ENCODE data around the gene INCA1.
A peak's percentile ranks its signal among the peaks of the same experiment; 100 is the strongest.

The INCA1 gene

GRCh38 chr17:4997302-4998026 lies at the start of gene INCA1, which contains the start of gene KIF1C:
Gene INCA1, minus strand, starts transcription at chr17:4997522. Its CDS starts 3,085 bp downstream, at chr17:4994437.
Gene KIF1C, plus strand, starts transcription at chr17:4997950. Its CDS starts 2,297 bp downstream, at chr17:5000247.
- TF ChIP-seq CTCF (IDR thresholded peaks at IDR 0.05; ENCODE audit: low read depth, low read length, missing control alignments) = no peak
- H3K4me3 ChIP-seq (ENCODE audit: low read depth, low read length) = peak within 1 kb of the TSS; percentile 67
- no peak for DNase-seq (ENCODE audit: low read depth)

- no peak overlapping the region for H3K4me3 ChIP-seq (ENCODE audit: low read depth, low read length)
- TF ChIP-seq CTCF (IDR thresholded peaks at IDR 0.05; ENCODE audit: low read depth, low read length, missing control alignments) = no peak
- DNase-seq (ENCODE audit: low read depth) = no peak
Observed at GRCh38 chr17:5045496-5045895, 48.2 kb upstream of the INCA1 start.

GRCh38 chr17:5044630-5045029 lies 47.3 kb upstream of the INCA1 start:
- TF ChIP-seq CTCF (IDR thresholded peaks at IDR 0.05; ENCODE audit: low read depth, low read length, missing control alignments) = no peak
- no peak for DNase-seq (ENCODE audit: low read depth)

GRCh38 chr17:5043524-5043923 lies 46.2 kb upstream of the INCA1 start:
- H3K4me3 ChIP-seq (ENCODE audit: low read depth, low read length) = no peak overlapping the region
- no peak for TF ChIP-seq CTCF (IDR thresholded peaks at IDR 0.05; ENCODE audit: low read depth, low read length, missing control alignments)
- no peak for DNase-seq (ENCODE audit: low read depth)

More at GRCh38 chr17:5044630-5045029, 47.3 kb upstream of the INCA1 start:
- no peak overlapping the region for H3K4me3 ChIP-seq (ENCODE audit: low read depth, low read length)

- no peak for DNase-seq (ENCODE audit: low read depth)
- no peak overlapping the region for H3K4me3 ChIP-seq (ENCODE audit: low read depth, low read length)
- TF ChIP-seq CTCF (IDR thresholded peaks at IDR 0.05; ENCODE audit: low read depth, low read length, missing control alignments) = no peak
Observed at GRCh38 chr17:5042157-5043022, 45.1 kb upstream of the INCA1 start.

- H3K4me3 ChIP-seq (ENCODE audit: low read depth, low read length) = peak within 1 kb of the TSS; percentile 27
- no peak for DNase-seq (ENCODE audit: low read depth)
- TF ChIP-seq CTCF (IDR thresholded peaks at IDR 0.05; ENCODE audit: low read depth, low read length, missing control alignments) = no peak
Observed at GRCh38 chr17:5035315-5035714, 38.0 kb upstream of the INCA1 start, which contains the start of gene SLC52A1. Gene SLC52A1, minus strand, starts transcription at chr17:5035426. Its CDS starts 820 bp downstream, at chr17:5034606.
